Neutrophil (primary cell): ENCODE data around the gene SNAPC4.

ENCODE experiments used
- H3K27ac ChIP-seq: fragments of 200-600 bp; sonication (generic); 2 replicates; pipeline ENCODE4 v1.5.1; 2016; ENCODE audit warnings: mild to moderate bottlenecking, moderate library complexity
- H3K27me3 ChIP-seq: fragments of 200-600 bp; sonication (generic); 2 replicates; pipeline ENCODE4 v1.6.0; 2016; ENCODE audit warnings: mild to moderate bottlenecking
- H3K36me3 ChIP-seq: fragments of 200-600 bp; sonication (generic); 2 replicates; pipeline ENCODE4 v1.5.1; 2017
- H3K4me1 ChIP-seq, 2 experiments: fragments of 200-600 bp in 1 of 2; sonication (generic) in 1 of 2; 1 replicate in 1 of 2; 2 replicates in 1 of 2; pipeline versions ENCODE4 v1.5.1 to v1.6.1; 2013 to 2016; ENCODE audit warnings: low read depth in 1 of 2, low read length in 1 of 2, mild to moderate bottlenecking in 1 of 2, moderate library complexity in 1 of 2; ENCODE audit not compliant: control insufficient read depth in 1 of 2, insufficient read depth in 1 of 2
- H3K4me3 ChIP-seq, 2 experiments: fragments of 200-600 bp in 1 of 2; sonication (generic) in 1 of 2; 1 replicate in 1 of 2; 2 replicates in 1 of 2; pipeline ENCODE4 v1.5.1; 2013 to 2016; ENCODE audit warnings: low read depth in 1 of 2, low read length in 1 of 2, mild to moderate bottlenecking in 1 of 2, moderate library complexity in 1 of 2
- H3K9me3 ChIP-seq: fragments of 200-600 bp; sonication (generic); 2 replicates; pipeline ENCODE4 v1.5.1; 2016
- CTCF ChIP-seq: fragments of 200-600 bp; sonication (generic); IDR thresholded peaks from 2 replicates; pipeline ENCODE4 v1.5.1; 2016; ENCODE audit warnings: antibody characterized with exemption

Gene SNAPC4

GRCh38 chr9:136373300-136374182 is 26.4 kb downstream of the SNAPC4 start, which contains the start of gene CARD9:
TSS of gene CARD9 (minus strand) at chr9:136373669. CDS start at chr9:136372078, 1,591 bp downstream.
- Histone ChIP-seq H3K36me3 (peaks cover 28% of the 10 kb centered on the region), H3K27ac (peak within 1 kb of the TSS; percentile 73), H3K4me1 (peaks cover 29 to 33% of the 10 kb centered on the region in 2 experiments), H3K27me3 (no peaks in the 10 kb centered on the region), H3K4me3 (peak within 1 kb of the TSS; percentile 51 to 63), H3K9me3 (no peaks in the 10 kb centered on the region)
- no peak for TF ChIP-seq CTCF

- peak overlapping the region; percentile 73 for H3K27ac ChIP-seq
- peaks cover 29 to 33% of the 10 kb centered on the region in 2 experiments for H3K4me1 ChIP-seq
- TF ChIP-seq CTCF, result no peak
- H3K27me3 ChIP-seq, result no peaks in the 10 kb centered on the region
- no peaks in the 10 kb centered on the region for H3K9me3 ChIP-seq
- H3K36me3 ChIP-seq, result peaks cover 20% of the 10 kb centered on the region
- peak overlapping the region; percentile 51 to 63 for H3K4me3 ChIP-seq
Observed at GRCh38 chr9:136372561-136373299, 27.2 kb downstream of the SNAPC4 start.

GRCh38 chr9:136372006-136372405 is 28.0 kb downstream of the SNAPC4 start:
- TF ChIP-seq CTCF, result no peak
- H3K36me3 ChIP-seq, result peaks cover 19% of the 10 kb centered on the region
- no peaks in the 10 kb centered on the region for H3K9me3 ChIP-seq
- peak overlapping the region; percentile 51 to 63 for H3K4me3 ChIP-seq
- H3K27ac ChIP-seq, result peak overlapping the region; percentile 73
- peaks cover 24 to 27% of the 10 kb centered on the region in 2 experiments for H3K4me1 ChIP-seq
- H3K27me3 ChIP-seq, result no peaks in the 10 kb centered on the region

- Histone ChIP-seq H3K27me3 (no peaks in the 10 kb centered on the region), H3K4me1 (peaks cover 24 to 25% of the 10 kb centered on the region in 2 experiments), H3K36me3 (peaks cover 19% of the 10 kb centered on the region), H3K4me3 (no peak overlapping the region), H3K27ac (peak overlapping the region; percentile 73), H3K9me3 (no peaks in the 10 kb centered on the region)
- TF ChIP-seq CTCF, result no peak
Observed at GRCh38 chr9:136371533-136371880, 28.5 kb downstream of the SNAPC4 start.

- Histone ChIP-seq H3K27ac (no peak overlapping the region), H3K9me3 (no peaks in the 10 kb centered on the region), H3K36me3 (peaks cover 19% of the 10 kb centered on the region), H3K4me1 (peaks cover 29 to 30% of the 10 kb centered on the region in 2 experiments), H3K27me3 (no peaks in the 10 kb centered on the region), H3K4me3 (no peak overlapping the region)
- no peak for TF ChIP-seq CTCF
Observed at GRCh38 chr9:136370687-136371532, 29.1 kb downstream of the SNAPC4 start.
